H1 (cell line): ENCODE data around the gene BRD3OS. TPM values are rescaled to one million over a fixed set of nuclear protein-coding genes. Genes with fewer than 3 reads are reported as not detected.

ENCODE experiments used
- ATF2 ChIP-seq: IDR thresholded peaks from 2 replicates; pipeline ENCODE4 v1.6.1; 2012; ENCODE audit warnings: low read length, inconsistent platforms
- JUN ChIP-seq: IDR thresholded peaks from 2 replicates; pipeline ENCODE4 v1.6.1; 2011; ENCODE audit warnings: low read depth, mild to moderate bottlenecking, improper control_type of control experiment, low read length
- SP1 ChIP-seq: IDR thresholded peaks from 2 replicates; pipeline ENCODE4 v1.6.1; 2011; ENCODE audit warnings: low read depth, low read length
- TCF12 ChIP-seq: IDR thresholded peaks from 2 replicates; pipeline ENCODE4 v1.6.1; 2011; ENCODE audit warnings: low read depth, mild to moderate bottlenecking, low read length
- polyA plus RNA-seq, 7 experiments: library from polyadenylated mRNA; depleted of rRNA in 3 of 7; stranded (reverse) in 5 of 7; unstranded in 2 of 7; fragments of >200 nt in 5 of 7; fragments of 200-250 nt in 2 of 7; gene quantifications; 1 replicate in 5 of 7; 2 replicates in 1 of 7; 4 replicates in 1 of 7; pipeline versions ENCODE4 v1.2.1 to v1.2.3, GENCODE V29; 2011 to 2013; ENCODE audit warnings: missing spikeins in 2 of 7, mixed read lengths in 2 of 7
- total RNA-seq: library from RNA; stranded (reverse); fragmentation: NEBNext Ultra II Directional; extraction: Animal tissue kit (Norgen Biotek cat#: 25700); gene quantifications from 2 replicates; pipeline ENCODE4 v1.2.1, GENCODE V29; 2021

The BRD3OS gene
- total and polyA plus RNA-seq, 2 of the 8 experiments (the other 6 are each of a cell fraction or from before 2014, with no cell fraction given), result 12.7 to 20.2 TPM

DNA sequence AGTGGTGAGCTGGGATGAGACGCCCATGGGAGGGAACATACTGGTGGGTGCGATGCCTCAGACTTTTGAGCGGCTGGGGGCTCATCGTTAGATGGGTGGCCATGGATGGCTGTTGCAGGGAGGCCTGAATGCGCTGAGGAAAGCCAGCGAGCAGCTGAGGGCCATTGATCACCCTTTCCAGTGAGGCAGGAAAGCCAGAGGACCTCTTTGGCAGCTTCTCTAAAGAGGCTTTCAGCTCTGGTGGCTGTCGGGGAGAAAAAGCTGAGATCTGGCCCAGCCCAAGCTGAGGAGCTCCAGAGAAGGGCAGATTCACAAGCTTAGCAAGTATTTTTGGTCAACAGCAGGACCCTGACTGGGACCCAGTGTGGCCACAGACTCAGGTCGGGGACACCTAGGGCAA is 19.9 kb upstream of the BRD3OS start (continued):
- TF ChIP-seq SP1 (no peak), TCF12 (no peak), JUN (no peak), ATF2 (no peak)
